Prostate gland (tissue), 2 donors: ENCODE results near the gene MYO18B. TPM values are rescaled to one million over a fixed set of nuclear protein-coding genes. Genes with fewer than 3 reads are reported as not detected.

Source experiments
- DNase-seq: peaks from one replicate; pipeline ENCODE4 v3.0.0-alpha.2; 2019; ENCODE audit warnings: low spot score
- H3K27ac ChIP-seq, 2 donors: fragments of 200-600 bp; sonication (generic); 2 replicates each; pipeline ENCODE4 v1.5.1; 2017 to 2019
- H3K27me3 ChIP-seq: fragments of 200-600 bp; sonication (generic); replicated peaks from 2 replicates; pipeline ENCODE4 v1.5.1; 2019; ENCODE audit not compliant: insufficient read depth
- H3K36me3 ChIP-seq, 2 donors: fragments of 200-600 bp; sonication (generic); 1 replicate in 1 of 2; 2 replicates in 1 of 2; pipeline versions ENCODE4 v1.5.1 to v1.8.1; 2017 to 2019
- H3K4me1 ChIP-seq: fragments of 200-600 bp; sonication (generic); replicated peaks from 2 replicates; pipeline ENCODE4 v1.5.1; 2019
- H3K4me3 ChIP-seq, 2 donors: fragments of 200-600 bp; sonication (generic); 2 replicates each; pipeline ENCODE4 v1.5.1; 2017 to 2019
- H3K9me3 ChIP-seq: fragments of 200-600 bp; sonication (generic); 2 replicates; pipeline ENCODE4 v1.5.1; 2017
- CTCF ChIP-seq, 4 experiments: fragments of 200-600 bp in 2 of 4; fragments of 450-650 bp in 2 of 4; sonication (generic) in 2 of 4; IDR thresholded peaks; 1 replicate in 3 of 4; 2 replicates in 1 of 4; pipeline ENCODE4 v1.5.1; 2016 to 2019; ENCODE audit warnings: antibody characterized with exemption in 4 of 4, mild to moderate bottlenecking in 2 of 4, moderate library complexity in 2 of 4
- POLR2A ChIP-seq: fragments of 450-650 bp; IDR thresholded peaks from one replicate; pipeline ENCODE4 v1.6.1; 2016; ENCODE audit warnings: antibody characterized with exemption, mild to moderate bottlenecking
- POLR2AphosphoS5 ChIP-seq: sonication (generic); formaldehyde crosslinking; IDR thresholded peaks from one replicate; pipeline ENCODE4 v1.6.1; 2017; ENCODE audit warnings: antibody characterized with exemption
- WGBS: methylation state at CpG from one replicate; pipeline ENCODE4 v1.1.5; 2018; 5-methylcytosine and 5-hydroxymethylcytosine counted together
- intact Hi-C: fragments of 100-400 bp; cut with DNase I; formaldehyde crosslinking; loops from one replicate; pipeline ENCODE4 v1.14.2; 2022
- total RNA-seq, 2 donors: library from RNA; depleted of rRNA; stranded (reverse); fragments of >200 nt; gene quantifications; one replicate each; pipeline ENCODE4 v1.1.0, GENCODE V29; 2016

MYO18B gene
- total RNA-seq, 2 donors from 2014 or later: 3.1 to 7.1 TPM

GRCh38 chr22:25760848-25761595 lies 19.0 kb downstream of the MYO18B start:
- DNase-seq: no peak
- no peak for TF ChIP-seq CTCF (IDR thresholded peaks at IDR 0.05)
- Histone ChIP-seq H3K4me3 (no peak overlapping the region), H3K4me1 (no peaks in the 10 kb centered on the region), H3K9me3 (no peaks in the 10 kb centered on the region), H3K36me3 (no peaks in the 10 kb centered on the region), H3K27me3 (no peaks in the 10 kb centered on the region), H3K27ac (no peak overlapping the region)
- intact Hi-C loops: no loop called here
- WGBS: 90% methylated on average over 14 of the region's 15 CpGs

- intact Hi-C loops: no loop called here
- no peaks in the 10 kb centered on the region for H3K4me1 ChIP-seq
- 100% methylated on average over 5 of the region's 5 CpGs for WGBS
- DNase-seq: no peak
- H3K36me3 ChIP-seq: no peaks in the 10 kb centered on the region
- no peak overlapping the region for H3K27ac ChIP-seq
- TF ChIP-seq POLR2A: no peak
- TF ChIP-seq CTCF (IDR thresholded peaks at IDR 0.05): no peak
- TF ChIP-seq POLR2AphosphoS5: no peak
- no peaks in the 10 kb centered on the region for H3K27me3 ChIP-seq
- no peaks in the 10 kb centered on the region for H3K9me3 ChIP-seq
- no peak overlapping the region for H3K4me3 ChIP-seq
Observed at GRCh38 chr22:25762147-25762546, 20.2 kb downstream of the MYO18B start.

GRCh38 chr22:25763239-25763777 lies 21.3 kb downstream of the MYO18B start:
- Histone ChIP-seq H3K9me3 (no peaks in the 10 kb centered on the region), H3K36me3 (no peaks in the 10 kb centered on the region), H3K27me3 (no peaks in the 10 kb centered on the region), H3K4me3 (no peak overlapping the region), H3K4me1 (no peaks in the 10 kb centered on the region), H3K27ac (no peak overlapping the region)
- 91% methylated on average over 7 of the region's 7 CpGs for WGBS
- TF ChIP-seq POLR2AphosphoS5: no peak
- no peak for TF ChIP-seq POLR2A
- intact Hi-C loops: no loop called here
- no peak for DNase-seq

GRCh38 chr22:25764270-25765015 lies 22.5 kb downstream of the MYO18B start:
- intact Hi-C loops: no loop called here
- WGBS: 60% methylated on average over 8 of the region's 8 CpGs
- no peaks in the 10 kb centered on the region for H3K4me1 ChIP-seq
- DNase-seq: no peak
- no peaks in the 10 kb centered on the region for H3K36me3 ChIP-seq
- H3K27ac ChIP-seq: no peak overlapping the region
- H3K4me3 ChIP-seq: no peak overlapping the region
- no peaks in the 10 kb centered on the region for H3K27me3 ChIP-seq
- H3K9me3 ChIP-seq: no peaks in the 10 kb centered on the region
- TF ChIP-seq POLR2A (no peak), CTCF (IDR thresholded peaks at IDR 0.05) (no peak), POLR2AphosphoS5 (no peak)

- Histone ChIP-seq H3K36me3 (no peaks in the 10 kb centered on the region), H3K4me1 (no peaks in the 10 kb centered on the region), H3K4me3 (no peak overlapping the region), H3K27ac (no peak overlapping the region), H3K9me3 (no peaks in the 10 kb centered on the region), H3K27me3 (no peaks in the 10 kb centered on the region)
- no peak for DNase-seq
- WGBS: 59% methylated on average over 2 of the region's 2 CpGs
- intact Hi-C loops: no loop called here
- TF ChIP-seq POLR2AphosphoS5 (no peak), POLR2A (no peak), CTCF (IDR thresholded peaks at IDR 0.05) (no peak)
Observed at GRCh38 chr22:25765016-25765367, 23.0 kb downstream of the MYO18B start.
